GM12865 (cell line): ENCODE results near the gene DCDC2.

Experiments
- DNase-seq: peaks from one replicate; pipeline ENCODE4 v3.0.0; 2010; ENCODE audit warnings: low read depth
- H3K4me3 ChIP-seq: 2 replicates; pipeline ENCODE4 v1.5.1; 2011; ENCODE audit warnings: mild to moderate bottlenecking, low read depth, low read length, control low read depth
- CTCF ChIP-seq: IDR thresholded peaks from 2 replicates; pipeline ENCODE4 v1.5.1; 2011; ENCODE audit warnings: low read length, control low read depth, low read depth, inconsistent platforms; ENCODE audit not compliant: insufficient read depth; ENCODE audit errors: missing control alignments

Gene DCDC2

GRCh38 chr6:24194978-24195700 lies 162.7 kb downstream of the DCDC2 start:
- no peak for DNase-seq
- TF ChIP-seq CTCF: no peak
- H3K4me3 ChIP-seq: no peak overlapping the region

DNA sequence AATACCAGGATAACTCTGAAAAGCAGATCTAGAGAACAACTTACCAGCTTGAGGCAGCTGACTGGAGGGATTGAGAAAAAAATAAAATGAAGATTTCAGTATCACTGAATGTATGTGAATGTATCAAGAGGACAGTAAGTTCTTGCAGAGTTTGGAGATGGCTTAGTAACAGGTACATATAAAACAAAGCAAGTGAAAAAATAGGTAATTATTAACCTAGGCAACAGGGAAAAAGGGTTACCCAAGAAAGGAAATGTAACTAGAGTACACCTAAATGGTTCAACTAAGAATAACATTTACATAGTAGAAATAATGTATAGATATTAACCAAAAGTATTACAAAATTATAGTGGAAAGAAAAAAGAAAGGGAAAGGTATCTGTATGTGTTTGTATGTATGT lies 164.5 kb downstream of the DCDC2 start:
- no peak for DNase-seq
- TF ChIP-seq CTCF: no peak
- H3K4me3 ChIP-seq: no peak overlapping the region

- TF ChIP-seq CTCF: no peak
- H3K4me3 ChIP-seq: no peak overlapping the region
- DNase-seq: no peak
These were observed 166.5 kb downstream of the DCDC2 start for GRCh38 chr6:24191346-24191745.

GRCh38 chr6:24188578-24189080 lies 169.2 kb downstream of the DCDC2 start:
- DNase-seq: no peak
- no peak for TF ChIP-seq CTCF
- H3K4me3 ChIP-seq: no peak overlapping the region

- no peak overlapping the region for H3K4me3 ChIP-seq
- no peak for TF ChIP-seq CTCF
- no peak for DNase-seq
These were observed 169.8 kb downstream of the DCDC2 start for GRCh38 chr6:24187965-24188577.

- TF ChIP-seq CTCF: no peak
- DNase-seq: no peak
These were observed 171.5 kb downstream of the DCDC2 start for GRCh38 chr6:24186349-24186748.

DNA sequence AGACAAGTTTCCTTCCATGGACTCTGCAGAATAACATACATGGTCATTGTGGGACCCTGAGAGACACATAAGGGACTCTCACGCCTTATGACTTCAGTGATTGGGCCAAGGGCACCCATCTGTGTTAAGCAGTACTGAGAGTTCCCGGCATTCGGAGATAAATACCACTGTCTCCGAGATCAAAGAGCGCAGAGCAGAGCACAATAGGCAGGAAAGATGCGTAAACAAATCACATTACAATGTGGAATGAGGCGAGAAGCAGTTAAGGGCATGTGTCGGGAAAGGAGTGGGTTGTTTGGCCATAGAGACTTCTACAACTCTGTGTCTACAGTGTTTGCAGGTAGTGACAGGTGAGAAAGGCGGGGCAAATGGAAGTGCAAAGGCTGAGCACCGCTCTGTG lies 174.3 kb downstream of the DCDC2 start:
- no peak overlapping the region for H3K4me3 ChIP-seq
- no peak for DNase-seq
- no peak for TF ChIP-seq CTCF

More at GRCh38 chr6:24186349-24186748, 171.5 kb downstream of the DCDC2 start:
- H3K4me3 ChIP-seq: no peak overlapping the region
